GM03348 (cell line): ENCODE results near the gene MRPL53.
A peak's percentile ranks its signal among the peaks of the same experiment; 100 is the strongest.
"Not testable (repeated sequence)": the region's sequence is repeated elsewhere in the genome, so short reads cannot be mapped to it uniquely, and the experiment has no call there.

Source experiments
- DNase-seq: peaks from one replicate; pipeline ENCODE4 v3.0.0; 2012; ENCODE audit warnings: low spot score

MRPL53 gene

GRCh38 chr2:74481961-74482800 lies 9.7 kb upstream of the MRPL53 start:
- DNase-seq: peak; percentile 55

- no peak for DNase-seq
These were observed 9.0 kb upstream of the MRPL53 start for GRCh38 chr2:74481431-74481830.

DNA sequence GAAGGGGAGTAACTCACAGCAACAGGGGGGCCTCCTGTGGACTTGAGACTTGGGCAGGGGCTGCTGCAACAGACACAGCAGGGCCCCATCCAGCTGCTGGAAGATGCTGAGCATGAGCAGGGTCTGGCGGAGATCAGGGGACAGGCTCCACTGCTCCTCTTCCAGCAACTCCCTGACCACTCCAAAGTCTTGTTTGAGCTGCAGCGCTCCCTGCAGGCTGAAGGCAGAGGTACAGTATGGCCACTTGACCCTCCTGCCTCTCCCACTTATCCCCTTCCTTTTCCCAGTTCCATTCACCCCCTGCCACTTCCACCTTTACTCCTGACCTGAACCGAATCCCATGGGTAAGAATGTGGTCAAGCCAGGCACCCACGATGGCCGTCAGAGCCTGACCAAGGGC lies 2.4 kb upstream of the MRPL53 start:
- no peak for DNase-seq

GRCh38 chr2:74474481-74474880 lies 2.0 kb upstream of the MRPL53 start:
- no peak for DNase-seq

DNA sequence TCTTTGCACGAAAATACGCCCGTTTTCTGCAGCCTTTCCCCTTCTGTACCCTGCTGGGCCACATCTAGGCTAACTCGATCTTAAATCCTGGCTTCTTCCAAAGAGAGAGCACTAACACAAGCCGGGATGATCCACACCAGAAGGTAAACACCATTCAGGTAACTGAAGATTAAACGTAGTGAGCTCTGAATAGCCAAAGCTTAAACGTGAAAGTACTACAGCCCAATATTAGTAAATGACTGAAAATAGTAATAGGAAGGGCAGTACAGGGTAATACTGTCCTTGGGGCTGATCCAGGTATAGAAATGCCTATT lies 422 bp upstream of the MRPL53 start:
- no peak for DNase-seq

- DNase-seq: no peak
These were observed 981 bp downstream of the MRPL53 start for GRCh38 chr2:74471332-74472065.

DNA sequence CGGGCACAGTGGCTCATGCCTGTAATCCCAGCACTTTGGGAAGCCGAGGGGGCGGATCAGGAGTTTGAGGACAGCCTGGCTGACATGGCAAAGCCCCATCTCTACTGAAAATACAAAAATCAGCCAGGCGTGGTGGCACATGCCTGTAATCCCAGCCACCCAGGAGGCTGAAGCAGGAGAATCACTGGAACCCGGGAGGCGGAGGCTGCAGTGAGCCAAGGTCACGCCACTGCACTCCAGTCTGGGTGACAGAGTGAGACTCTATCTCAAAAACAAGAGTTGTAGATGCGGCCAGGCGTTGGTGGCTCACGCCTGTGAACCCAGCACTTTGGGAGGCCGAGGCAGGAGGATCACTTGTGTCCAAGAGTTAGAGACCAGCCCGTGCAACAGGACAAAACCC lies 1.7 kb downstream of the MRPL53 start:
- not testable (repeated sequence) for DNase-seq

DNA sequence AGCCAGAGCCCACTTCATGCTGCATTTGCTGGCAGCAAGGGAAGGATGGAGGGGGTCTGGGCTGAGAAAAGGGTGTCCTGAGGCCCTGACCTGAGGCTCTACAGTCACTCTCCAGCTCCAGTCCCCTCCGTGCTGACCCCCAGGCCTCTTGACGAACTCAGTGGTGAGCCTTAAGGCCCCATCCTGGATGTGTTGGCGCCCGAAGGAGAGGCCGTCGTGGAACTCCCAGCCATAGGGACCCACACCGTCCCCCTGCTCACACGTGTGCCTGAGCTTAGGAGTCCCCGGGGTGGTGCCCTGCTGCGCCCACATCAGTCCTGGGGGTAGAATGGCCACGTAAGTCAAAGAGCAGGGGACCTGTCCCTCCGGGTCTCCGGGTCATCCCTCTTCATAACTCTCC lies 8.1 kb downstream of the MRPL53 start:
- no peak for DNase-seq

GRCh38 chr2:74462786-74463105 lies 9.7 kb downstream of the MRPL53 start:
- DNase-seq: no peak

DNA sequence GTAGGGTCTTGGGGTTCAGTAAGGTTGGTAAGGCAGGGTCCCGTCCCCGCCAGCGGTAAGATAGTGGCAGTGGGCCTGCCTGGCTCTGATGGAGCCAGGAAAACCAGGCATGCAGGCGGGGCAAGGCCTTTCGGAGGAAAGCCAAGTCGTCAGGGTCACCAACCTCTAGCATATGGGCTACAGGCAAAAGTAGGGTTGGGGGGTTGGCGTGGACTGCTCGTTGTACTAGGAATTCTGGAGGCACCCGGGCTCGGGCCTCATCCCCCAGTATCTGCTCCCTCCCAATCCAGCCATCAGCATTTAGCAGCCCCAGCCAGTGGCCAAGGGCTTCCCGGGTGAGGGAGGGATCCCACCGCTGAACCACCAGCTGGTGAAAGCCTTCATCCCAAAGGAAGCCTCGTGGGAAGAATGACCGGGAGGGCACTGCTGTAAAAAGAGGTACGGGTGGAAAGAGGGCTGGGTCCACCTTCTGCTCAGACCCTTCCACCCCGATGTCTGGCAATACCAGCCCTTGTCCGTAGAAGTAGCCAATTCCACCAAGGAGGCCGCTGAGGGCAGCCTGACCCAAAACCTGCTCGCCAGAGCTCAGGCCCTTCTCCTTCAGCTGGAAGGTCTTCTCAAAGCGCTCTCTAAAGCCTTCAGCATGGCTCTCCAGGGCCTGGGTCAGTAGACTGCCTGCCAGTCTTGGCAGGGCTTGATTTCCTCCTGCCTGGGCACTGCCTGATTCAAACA lies 10.3 kb downstream of the MRPL53 start:
- no peak for DNase-seq

DNA sequence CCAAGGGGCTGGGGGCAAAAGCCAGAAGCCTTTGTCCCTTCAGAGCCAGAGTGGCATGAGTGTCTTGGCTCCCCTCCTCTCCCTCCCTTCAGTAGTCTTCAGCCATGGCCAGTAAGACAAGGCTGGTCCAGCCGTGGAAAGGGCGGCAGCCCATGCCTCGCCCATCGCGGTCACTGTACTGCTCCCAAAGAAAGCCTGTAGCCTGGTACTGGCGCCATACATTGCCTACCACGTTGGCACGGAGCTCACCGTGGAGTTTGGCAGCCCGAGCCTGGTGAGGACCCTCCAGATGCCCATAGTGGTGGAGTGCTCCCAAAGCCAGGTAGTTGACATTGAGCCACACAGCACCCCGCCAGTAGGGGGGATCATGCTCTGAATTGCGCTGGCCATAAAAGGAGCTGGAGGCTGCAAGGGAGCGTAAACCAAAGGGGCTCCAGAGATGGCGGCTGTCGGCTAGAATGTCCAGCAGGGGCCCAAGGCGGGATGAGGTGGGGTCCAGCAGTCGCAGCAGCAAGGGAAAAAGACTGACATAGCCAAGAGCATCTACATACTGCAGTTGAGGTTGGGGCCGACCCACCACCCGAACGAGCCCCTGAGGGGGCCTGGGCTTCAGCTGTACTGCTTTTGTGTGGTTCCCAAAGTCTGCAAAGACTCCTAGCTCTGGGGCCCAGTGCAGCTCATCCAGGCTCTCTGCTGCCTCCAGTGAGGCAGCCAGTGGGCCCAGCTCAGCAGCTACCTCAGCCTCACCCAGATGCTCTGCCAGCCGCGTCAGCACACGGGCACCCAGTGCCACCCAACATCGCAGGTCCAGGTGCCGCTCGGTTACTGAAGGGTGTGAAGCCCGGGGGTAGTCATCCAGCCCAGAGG lies 11.1 kb downstream of the MRPL53 start:
- no peak for DNase-seq

DNA sequence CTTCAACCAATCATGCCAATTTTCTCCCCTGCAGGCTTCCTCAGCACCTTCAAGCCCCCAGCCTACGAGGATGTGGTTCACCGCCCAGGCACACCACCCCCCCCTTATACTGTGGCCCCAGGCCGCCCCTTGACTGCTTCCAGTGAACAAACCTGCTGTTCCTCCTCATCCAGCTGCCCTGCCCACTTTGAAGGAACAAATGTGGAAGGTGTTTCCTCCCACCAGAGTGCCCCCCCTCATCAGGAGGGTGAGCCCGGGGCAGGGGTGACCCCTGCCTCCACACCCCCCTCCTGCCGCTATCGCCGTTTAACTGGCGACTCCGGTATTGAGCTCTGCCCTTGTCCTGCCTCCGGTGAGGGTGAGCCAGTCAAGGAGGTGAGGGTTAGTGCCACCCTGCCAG lies 12.3 kb downstream of the MRPL53 start:
- DNase-seq: not testable (repeated sequence)

- not testable (repeated sequence) for DNase-seq
These were observed 12.9 kb downstream of the MRPL53 start for GRCh38 chr2:74459503-74460118.

GRCh38 chr2:74458938-74459363 lies 13.5 kb downstream of the MRPL53 start:
- no peak for DNase-seq

DNA sequence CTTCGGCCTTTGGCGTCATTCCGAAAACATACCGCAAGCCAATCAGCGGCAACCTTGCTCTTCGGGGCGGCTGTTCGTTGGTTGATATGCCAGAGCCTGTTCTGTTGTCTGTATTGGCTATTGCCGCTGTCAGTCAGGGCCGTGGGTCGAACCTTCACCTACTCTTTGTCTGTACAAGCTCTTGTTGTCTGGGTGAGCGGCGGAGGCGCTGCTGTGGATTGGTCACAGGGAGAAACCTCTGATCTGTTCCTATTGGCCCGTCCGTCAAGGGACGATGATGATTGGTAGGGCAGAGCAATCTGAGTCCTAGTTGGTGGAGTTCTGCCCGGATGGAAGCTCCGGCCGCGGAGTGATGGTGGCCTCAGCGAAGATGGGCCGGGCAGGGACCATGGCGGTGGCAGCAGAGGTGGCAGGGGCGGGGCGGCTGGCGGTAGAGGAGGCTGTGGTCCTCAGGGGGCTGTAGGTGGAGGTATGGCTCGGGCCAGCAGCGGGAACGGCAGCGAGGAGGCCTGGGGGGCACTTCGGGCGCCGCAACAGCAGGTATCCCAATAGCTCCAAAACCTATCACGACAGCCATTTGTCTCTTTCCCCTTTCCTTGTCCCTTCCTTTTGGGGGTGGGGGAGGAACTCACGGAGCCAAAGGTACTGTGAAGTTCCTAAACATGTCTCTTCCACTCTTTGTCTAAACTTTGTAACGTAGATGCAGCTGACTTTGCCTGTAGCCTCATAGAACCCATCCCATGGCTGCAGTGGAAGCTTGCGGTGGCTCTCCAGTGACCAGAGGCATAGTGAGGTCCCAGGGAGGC lies 14.1 kb downstream of the MRPL53 start, which contains the start of gene WBP1:
Gene WBP1 (plus strand): TSS at position 307 of the 806 bp plus-strand sequence. CDS start 165 bp downstream, at position 472.
- DNase-seq: peak; percentile 99

GRCh38 chr2:74457549-74458131 lies 14.8 kb downstream of the MRPL53 start:
- DNase-seq: no peak

- DNase-seq: no peak
These were observed 15.3 kb downstream of the MRPL53 start for GRCh38 chr2:74457129-74457548.

DNA sequence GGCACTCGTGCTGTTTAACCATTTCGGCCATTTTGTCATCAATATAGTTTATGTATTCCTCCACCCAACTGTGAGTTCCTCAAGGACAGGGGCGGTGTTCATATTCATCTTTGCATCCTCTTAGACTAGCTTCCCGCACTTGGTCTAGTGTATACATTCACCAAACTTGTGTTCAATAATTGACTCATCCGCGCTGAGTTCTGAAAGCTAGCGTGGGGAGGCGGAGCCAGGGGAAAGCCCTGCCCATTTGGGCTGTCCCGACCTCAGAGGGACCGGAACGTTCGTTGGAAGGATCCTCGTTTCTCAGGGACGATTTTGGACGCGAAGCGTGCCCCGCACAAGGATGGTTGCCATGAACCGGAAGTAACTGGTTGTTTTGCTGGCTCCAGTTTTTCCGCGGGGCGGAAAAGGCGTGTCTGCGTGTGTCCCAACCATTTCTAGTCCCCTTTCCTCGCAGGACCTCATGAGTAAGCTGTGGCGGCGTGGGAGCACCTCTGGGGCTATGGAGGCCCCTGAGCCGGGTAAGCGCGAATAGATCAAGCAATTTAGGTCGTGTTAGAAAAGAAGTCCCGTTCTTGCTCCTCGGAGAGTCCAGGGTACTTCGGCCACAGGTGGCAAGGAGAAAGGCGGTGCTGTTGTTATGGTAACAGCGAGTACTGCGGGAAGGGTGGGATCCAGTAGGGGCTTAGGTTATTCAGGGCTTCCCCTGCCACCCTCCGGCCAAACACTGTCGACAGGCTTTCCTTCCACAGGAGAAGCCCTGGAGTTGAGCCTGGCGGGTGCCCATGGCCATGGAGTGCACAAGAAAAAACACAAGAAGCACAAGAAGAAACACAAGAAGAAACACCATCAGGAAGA lies 17.6 kb downstream of the MRPL53 start, which contains the start of gene INO80B:
Gene INO80B (plus strand): TSS at position 434 of the 858 bp plus-strand sequence. CDS start 30 bp downstream, at position 464.
- peak; percentile 92 for DNase-seq
